NCI-H82 treated with DMSO at 0.1 percent for 48 hours (cell line): ENCODE measurements around the gene KNCN.

Experiments used
- DNase-seq: peaks from one replicate; lab custom pipeline; 2025; ENCODE audit not compliant: unreplicated experiment; lab: John Stamatoyannopoulos, UW

Gene KNCN

GRCh38 chr1:46544561-46545240, 6.7 kb downstream of the KNCN start:
- no peak for DNase-seq

DNA sequence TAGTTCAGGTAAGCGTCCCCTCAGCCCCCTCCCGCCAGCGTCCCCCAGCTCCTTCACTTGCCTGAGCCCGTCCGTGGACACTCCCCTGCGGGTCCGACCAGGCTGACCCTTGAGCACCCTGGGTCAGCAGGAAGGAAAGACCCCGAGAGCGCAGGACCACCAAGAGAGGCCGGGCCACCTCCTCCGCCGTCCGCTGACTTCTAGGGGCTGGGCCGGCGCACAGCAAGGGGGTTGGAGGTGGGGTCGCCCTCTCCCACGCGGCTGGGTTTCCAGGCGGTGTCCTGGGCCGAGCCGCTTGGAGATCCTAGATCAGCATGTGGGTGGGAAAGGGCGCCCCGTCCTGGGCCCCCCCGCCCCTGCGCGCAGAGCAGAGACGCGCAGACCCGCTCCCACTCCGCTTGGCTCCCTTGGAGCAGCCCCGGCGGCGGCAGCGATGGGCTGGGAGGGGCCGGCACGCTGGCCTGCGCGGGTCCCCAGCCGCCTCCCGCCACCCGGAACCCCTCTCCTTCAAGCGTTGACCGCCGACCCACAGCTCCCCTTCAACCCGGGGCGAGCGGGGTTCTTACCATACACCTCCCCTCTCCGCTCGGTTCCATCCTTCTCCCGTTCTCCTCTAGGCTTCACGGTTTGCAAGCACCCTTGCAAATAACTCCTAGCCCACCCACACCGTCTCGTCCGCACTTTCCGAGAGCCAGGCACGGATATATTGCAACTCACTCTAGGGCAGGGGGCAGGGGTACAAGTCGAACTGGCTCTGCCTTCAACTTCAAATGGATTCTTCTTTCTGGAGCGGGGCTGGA, 7.5 kb downstream of the KNCN start:
- DNase-seq = no peak

- no peak for DNase-seq
Observed at GRCh38 chr1:46543382-46543760, 8.1 kb downstream of the KNCN start.

DNA sequence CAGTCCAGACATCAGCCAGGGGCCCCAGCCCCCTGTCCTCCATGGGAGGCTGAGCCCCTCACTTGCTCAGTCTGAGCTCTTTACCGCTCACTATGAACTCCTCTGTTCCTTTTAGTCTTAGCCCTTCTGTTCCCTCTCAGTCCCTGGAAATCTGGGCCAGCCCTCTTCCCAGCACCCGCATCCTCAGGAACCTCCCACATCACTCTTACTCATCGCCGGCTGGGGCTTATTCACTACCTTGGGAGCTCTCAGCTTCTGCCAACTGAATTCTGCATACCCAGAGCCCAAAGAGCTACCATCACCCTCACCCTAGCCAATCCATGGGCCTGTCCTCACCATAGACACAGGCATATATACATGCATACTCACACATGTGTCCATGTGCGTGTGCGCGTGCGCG, 11.5 kb downstream of the KNCN start:
- no peak for DNase-seq

DNA sequence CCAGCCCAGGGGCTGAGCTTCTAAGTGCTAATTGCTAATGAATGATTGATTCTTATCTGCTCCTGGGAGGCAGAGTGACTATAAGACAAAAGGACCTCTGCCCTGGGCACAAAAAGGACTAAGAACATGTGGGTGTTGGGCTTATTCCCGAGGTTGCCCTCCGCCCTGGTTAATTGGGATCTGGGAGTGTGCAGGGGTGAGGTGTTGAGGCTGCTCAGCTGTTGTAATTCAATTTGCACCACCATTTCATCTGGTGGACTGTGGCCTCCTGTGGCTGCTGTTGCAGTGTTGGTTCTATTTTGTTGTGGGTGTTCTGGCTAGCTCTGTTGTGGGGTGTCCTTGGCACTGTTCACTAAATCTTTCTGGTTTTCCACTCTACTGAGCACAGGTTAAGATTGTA, 13.3 kb downstream of the KNCN start:
- DNase-seq = no peak

- no peak for DNase-seq
Observed at GRCh38 chr1:46537651-46538050, 13.8 kb downstream of the KNCN start.

DNA sequence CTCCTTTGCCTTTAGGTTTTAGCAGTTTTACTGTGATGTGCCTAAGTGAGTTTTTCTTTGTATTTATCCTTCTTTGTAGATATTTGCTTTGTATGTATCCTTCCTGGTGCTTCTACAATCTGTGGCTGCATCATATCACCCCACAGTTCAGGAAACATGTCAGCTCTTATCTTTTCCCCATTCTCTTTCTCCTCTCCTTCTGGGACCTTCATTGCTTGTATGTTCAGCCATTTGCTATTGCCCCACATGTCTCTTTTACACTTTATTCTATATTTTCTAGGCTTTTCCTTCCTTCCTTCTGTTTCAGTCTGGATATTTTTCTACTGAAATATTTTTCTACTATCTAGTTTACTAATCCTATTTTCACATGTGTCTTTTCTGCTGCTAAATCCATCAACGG, 14.9 kb downstream of the KNCN start:
- DNase-seq = no peak

- DNase-seq = no peak
Observed at GRCh38 chr1:46535063-46535462, 16.4 kb downstream of the KNCN start.

DNA sequence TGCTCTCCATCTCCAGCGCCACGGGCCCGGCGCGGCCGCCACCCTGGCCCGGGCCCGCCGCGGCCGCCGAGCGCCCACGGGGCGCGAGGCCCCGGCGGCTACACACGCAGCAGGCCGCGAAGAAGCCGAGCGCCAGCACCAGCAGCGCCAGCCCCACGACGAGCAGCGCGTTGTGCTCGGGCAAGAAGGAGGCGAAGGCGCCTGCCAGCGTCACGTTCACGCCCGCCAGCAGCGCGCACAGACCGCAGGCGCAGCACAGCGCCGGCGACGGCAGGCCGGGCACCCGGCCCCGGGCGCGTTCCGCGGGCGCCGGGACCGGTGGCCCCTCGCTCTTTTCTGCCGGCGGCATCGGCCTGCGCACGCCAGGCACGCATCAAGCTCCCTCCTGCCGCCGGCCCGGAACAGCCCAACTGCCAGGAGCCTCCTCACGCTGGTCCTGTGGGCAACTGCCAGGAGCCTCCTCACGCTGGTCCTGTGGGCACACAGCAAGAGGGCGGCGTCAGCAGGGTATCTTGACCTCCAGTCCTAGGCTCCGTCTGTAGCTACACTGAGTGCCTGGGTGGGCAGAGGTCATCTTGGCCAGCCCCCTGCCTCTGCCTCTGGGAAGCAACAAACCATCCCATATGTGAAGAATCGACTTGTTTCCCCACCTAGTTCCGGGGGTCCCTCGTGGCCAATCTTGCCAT, 18.1 kb downstream of the KNCN start:
- no peak for DNase-seq

DNA sequence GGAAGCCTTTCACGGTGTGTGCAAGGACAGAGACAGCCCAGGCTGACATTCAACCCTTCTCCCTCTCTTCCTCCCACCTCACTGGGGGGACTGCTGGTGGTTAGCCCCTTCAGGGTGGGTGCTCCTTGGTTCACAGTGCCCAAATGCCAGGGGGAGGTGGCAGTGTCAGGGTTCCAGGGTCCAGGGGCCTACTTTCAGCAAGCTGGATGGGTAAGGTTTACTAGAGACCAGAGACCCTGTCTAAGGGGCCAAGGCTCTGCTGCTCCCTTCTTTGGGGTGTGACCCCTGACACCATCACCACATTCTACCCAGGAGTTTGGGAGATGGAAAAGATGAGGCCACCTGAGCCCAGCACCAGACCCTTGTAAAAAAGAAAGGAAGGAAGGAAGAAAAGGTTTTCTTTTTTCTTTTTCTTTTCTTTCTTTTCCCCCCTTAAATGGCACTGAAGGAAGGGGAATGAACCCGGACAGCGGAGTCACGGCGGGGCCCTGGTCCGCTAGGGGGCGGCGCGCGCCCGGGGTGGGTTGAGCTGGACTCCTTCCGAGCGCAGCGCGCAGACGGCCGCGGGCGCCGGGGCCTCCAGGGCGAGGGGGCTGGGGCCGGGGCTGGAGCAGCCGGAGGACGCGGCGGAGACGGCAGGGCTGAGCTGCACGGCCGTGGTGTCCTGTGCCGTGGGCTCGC, 18.8 kb downstream of the KNCN start:
- DNase-seq = no peak

DNA sequence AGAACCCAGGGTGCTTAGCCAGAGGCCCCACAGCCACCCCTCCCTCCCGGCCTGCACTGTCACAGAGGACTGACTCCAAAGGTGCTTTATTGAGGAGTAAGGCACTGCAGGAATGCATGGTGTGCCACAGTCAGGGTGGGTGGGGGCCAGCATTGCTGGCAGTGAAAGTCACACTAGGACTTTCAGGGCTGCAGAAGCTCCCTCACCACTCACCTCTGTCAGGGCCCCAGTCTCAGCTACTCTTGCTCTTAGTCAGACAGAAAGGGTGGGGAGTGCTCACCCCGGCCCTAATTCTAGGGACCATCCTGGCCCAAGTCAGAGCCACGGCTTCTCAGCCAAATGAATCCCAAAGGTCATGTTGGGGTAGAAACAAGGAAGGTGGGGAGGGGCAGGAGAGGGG, 19.4 kb downstream of the KNCN start:
- DNase-seq = no peak

- DNase-seq = no peak
Observed at GRCh38 chr1:46530791-46531409, 20.5 kb downstream of the KNCN start.

- no peak for DNase-seq
Observed at GRCh38 chr1:46530311-46530710, 21.1 kb downstream of the KNCN start.

- peak; percentile 90 for DNase-seq
Observed at GRCh38 chr1:46529031-46529630, 22.3 kb downstream of the KNCN start.

DNA sequence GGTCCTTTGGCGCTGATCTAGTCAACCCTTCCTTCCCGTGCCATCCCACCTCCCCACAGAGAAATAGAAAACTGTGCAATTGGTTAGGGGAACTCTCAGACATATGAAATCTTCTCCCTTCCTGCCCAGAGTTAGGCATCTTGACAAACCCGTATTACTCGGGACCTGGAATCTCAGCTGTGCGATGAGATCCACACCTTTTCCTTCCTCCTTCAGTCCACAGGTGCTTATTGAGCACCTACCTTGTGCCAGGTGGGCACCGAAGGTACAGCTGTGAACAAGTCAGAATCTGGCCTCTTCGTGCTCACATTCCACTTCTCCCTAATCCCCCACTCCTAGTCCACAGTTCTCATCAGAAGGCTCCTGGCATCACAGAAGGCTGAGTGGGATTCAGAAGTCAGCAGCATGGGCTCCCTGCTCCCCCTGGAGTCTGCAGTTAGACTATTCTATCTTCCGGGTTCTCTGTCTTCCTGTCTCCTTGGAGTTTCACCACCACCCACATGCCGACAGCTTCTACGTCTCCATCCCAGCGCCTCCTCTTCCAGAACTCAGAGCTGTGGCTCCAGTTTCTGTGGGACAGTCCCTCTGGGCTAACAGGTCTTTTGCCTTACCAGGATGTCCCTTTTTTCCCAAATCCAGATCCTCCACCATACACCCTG, 23.0 kb downstream of the KNCN start:
- DNase-seq = peak; percentile 52

GRCh38 chr1:46527474-46528296, 23.8 kb downstream of the KNCN start:
- peak; percentile 68 for DNase-seq

- DNase-seq = no peak
Observed at GRCh38 chr1:46526691-46527291, 24.7 kb downstream of the KNCN start.

DNA sequence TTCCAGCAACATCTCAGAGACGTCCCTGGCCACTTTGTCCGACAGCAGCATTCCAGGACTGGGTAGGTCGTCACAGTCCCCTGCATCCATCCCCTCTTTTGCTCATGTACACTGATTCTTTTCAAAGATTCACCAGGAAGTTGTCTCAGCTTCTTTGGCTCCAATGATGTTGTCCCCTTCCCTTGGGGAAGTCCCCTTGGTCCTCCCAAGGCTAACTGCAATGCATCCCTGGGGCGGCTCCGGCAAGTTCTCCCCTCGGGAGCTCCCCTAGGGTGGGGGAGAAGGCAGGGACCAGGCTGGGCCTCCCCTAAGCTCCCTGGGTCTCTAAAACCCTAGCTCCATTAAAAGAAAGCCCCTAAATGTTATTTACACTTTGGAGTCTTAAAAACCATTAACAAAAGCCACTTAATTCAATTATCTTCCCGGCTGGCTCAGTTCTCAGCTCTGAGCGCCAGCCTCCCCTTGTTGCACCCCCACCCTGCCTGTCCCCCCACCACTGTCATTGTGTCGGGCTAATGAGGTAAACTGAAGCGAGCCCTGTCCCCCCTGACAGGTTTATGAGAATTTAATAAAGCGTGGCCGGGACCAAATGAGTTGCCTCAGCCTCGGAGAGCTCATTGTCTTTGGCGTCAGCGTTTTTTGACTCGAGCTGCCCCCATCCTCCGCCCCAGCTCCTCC, 25.3 kb downstream of the KNCN start:
- DNase-seq = peak; percentile 82
